ENCODE data around the gene KISS1R.

KISS1R gene

DNA sequence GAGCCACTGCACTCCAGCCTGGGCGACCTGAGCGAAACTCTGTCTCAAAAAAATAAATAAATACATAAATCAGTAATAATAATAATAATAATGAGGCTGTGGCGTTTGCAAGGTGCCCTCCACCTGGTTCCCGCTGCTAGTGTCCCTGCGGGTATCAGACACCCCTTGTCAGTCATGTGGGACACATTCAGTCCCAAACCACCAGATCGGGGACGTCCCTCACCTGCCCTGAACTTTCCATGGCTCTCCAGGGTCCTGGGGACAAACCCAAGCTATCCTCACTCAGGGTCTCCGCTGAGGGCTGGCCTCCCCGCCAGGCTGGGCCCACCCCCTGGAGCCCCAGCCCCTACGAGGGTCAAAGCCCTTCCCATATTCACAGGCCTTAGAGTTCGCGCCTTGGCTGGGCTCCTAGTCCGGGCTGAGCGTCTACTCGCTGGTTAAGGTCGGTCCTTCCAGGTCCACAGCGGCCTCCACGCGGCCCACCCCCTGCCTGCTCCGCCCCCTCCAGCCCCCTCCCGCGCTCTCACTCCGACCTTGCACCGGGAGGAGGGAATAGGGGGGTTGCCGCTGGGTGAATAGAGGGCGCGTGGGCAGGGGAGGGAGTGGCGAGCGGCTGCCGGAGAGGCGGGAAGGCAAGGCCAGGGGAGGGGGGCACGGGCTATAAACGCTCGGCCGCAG lies 349 bp upstream of the KISS1R start:
- TF ChIP-seq, protein P1, sequence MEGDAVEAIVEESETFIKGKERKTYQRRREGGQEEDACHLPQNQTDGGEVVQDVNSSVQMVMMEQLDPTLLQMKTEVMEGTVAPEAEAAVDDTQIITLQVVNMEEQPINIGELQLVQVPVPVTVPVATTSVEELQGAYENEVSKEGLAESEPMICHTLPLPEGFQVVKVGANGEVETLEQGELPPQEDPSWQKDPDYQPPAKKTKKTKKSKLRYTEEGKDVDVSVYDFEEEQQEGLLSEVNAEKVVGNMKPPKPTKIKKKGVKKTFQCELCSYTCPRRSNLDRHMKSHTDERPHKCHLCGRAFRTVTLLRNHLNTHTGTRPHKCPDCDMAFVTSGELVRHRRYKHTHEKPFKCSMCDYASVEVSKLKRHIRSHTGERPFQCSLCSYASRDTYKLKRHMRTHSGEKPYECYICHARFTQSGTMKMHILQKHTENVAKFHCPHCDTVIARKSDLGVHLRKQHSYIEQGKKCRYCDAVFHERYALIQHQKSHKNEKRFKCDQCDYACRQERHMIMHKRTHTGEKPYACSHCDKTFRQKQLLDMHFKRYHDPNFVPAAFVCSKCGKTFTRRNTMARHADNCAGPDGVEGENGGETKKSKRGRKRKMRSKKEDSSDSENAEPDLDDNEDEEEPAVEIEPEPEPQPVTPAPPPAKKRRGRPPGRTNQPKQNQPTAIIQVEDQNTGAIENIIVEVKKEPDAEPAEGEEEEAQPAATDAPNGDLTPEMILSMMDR (IDR thresholded peaks at IDR 0.05; ENCODE audit: low read length): no peak
- TF ChIP-seq EZH2phosphoT487 (IDR thresholded peaks at IDR 0.05; ENCODE audit: low read length): no peak
- no peak for TF ChIP-seq EZH2 (optimal IDR thresholded peaks at IDR 0.05; ENCODE audit: low read depth, low read length)
- Histone ChIP-seq H2AFZ (ENCODE audit: low read length) (no peak overlapping the region), H3K9ac (ENCODE audit: low read length) (no peak overlapping the region), H4K20me1 (ENCODE audit: insufficient read depth, low read length) (no peaks in the 10 kb centered on the region), H3K4me2 (ENCODE audit: low read depth, low read length) (no peak overlapping the region), H3K27me3 (replicated peaks; ENCODE audit: insufficient read depth, low read length) (peaks cover 46% of the 10 kb centered on the region), H3K36me3 (replicated peaks; ENCODE audit: insufficient read depth, low read length) (no peaks in the 10 kb centered on the region), H3K9me2 (replicated peaks; ENCODE audit: insufficient read depth, low read length) (no peaks in the 10 kb centered on the region), H3F3A (ENCODE audit: insufficient read depth, low read length) (no peaks in the 10 kb centered on the region), H3K27ac (ENCODE audit: low read length) (no peak overlapping the region), H3K79me2 (ENCODE audit: low read length) (peaks cover 10% of the 10 kb centered on the region), H3K4me3 (ENCODE audit: low read length) (no peak overlapping the region), H3K4me1 (ENCODE audit: low read length) (no peaks in the 10 kb centered on the region), H3K9me3 (replicated peaks; ENCODE audit: insufficient read depth, low read length) (no peaks in the 10 kb centered on the region)
- no peak for DNase-seq

DNA sequence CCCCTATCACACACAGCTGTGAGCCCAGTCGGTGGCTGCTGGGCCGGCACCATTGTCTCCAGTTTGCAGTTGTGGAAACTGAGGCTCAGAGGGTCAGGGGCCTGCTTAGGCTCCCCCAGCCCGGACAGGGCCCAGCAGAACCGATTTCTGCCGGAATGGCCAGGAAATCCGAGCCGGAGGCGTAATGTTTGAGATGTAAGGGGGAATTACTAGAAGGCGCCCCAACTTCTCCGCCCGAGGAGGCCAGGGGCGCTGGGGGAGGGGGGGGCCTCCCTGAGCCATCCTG lies 962 bp downstream of the KISS1R start:
- no peak for DNase-seq
- TF ChIP-seq EZH2phosphoT487 (IDR thresholded peaks at IDR 0.05; ENCODE audit: low read length): no peak
- TF ChIP-seq, protein P1 (IDR thresholded peaks at IDR 0.05; ENCODE audit: low read length): no peak
- no peak for TF ChIP-seq EZH2 (optimal IDR thresholded peaks at IDR 0.05; ENCODE audit: low read depth, low read length)
- Histone ChIP-seq H3K4me1 (ENCODE audit: low read length) (no peaks in the 10 kb centered on the region), H3K4me3 (ENCODE audit: low read length) (no peak overlapping the region), H3K9me3 (replicated peaks; ENCODE audit: insufficient read depth, low read length) (no peaks in the 10 kb centered on the region), H3K36me3 (replicated peaks; ENCODE audit: insufficient read depth, low read length) (no peaks in the 10 kb centered on the region), H3K9ac (ENCODE audit: low read length) (no peak overlapping the region), H3K9me2 (replicated peaks; ENCODE audit: insufficient read depth, low read length) (no peaks in the 10 kb centered on the region), H3K79me2 (ENCODE audit: low read length) (0 out of 2 replicates have a peak, but pooled peaks cover 3% of the 10 kb centered on the region), H2AFZ (ENCODE audit: low read length) (no peak overlapping the region), H4K20me1 (ENCODE audit: insufficient read depth, low read length) (no peaks in the 10 kb centered on the region), H3K27ac (ENCODE audit: low read length) (no peak overlapping the region), H3K27me3 (replicated peaks; ENCODE audit: insufficient read depth, low read length) (peaks cover 46% of the 10 kb centered on the region), H3K4me2 (ENCODE audit: low read depth, low read length) (no peak overlapping the region), H3F3A (ENCODE audit: insufficient read depth, low read length) (no peaks in the 10 kb centered on the region)

DNA sequence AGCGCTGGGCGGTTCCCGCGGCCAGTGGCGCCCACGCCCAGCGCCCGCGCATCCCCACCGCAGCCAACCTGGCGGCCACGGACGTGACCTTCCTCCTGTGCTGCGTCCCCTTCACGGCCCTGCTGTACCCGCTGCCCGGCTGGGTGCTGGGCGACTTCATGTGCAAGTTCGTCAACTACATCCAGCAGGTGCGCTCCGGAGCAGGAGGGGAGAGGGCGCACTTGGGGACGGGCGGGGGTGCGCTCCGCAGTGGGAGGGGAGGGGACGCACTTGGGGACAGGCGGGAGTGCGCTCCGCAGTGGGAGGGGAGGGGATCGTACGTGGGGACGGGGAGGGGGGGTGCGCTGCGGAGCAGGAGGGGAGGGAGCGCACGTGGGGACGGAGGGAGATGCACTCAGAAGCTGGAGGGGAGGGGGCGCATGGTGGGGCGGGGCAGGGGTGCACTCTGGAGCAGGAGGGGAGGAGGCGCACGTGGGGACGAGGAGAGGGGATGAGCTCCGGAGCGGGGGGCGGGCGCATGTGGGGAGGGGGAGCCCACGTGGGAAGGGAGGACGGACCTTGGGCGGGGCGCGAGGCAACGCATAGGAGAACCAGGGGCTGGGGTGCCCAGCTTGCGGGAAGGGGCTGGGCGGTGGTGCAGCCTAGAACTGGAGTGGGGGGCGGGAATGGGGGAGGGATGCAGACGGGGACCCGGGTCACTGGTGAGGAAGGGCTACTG lies 1.5 kb downstream of the KISS1R start:
- H3K9me3 ChIP-seq (replicated peaks; ENCODE audit: insufficient read depth, low read length): no peaks in the 10 kb centered on the region
- TF ChIP-seq EZH2phosphoT487 (IDR thresholded peaks at IDR 0.05; ENCODE audit: low read length) (no peak), EZH2 (optimal IDR thresholded peaks at IDR 0.05; ENCODE audit: low read depth, low read length) (no peak)
- TF ChIP-seq, protein P1 (IDR thresholded peaks at IDR 0.05; ENCODE audit: low read length): no peak
- no peaks in the 10 kb centered on the region; the same call in 1 of the 2 replicates for H3F3A ChIP-seq (ENCODE audit: insufficient read depth, low read length)
- no peaks in the 10 kb centered on the region for H3K36me3 ChIP-seq (replicated peaks; ENCODE audit: insufficient read depth, low read length)
- no peaks in the 10 kb centered on the region for H3K9me2 ChIP-seq (replicated peaks; ENCODE audit: insufficient read depth, low read length)
- no peaks in the 10 kb centered on the region for H3K79me2 ChIP-seq (ENCODE audit: low read length)
- DNase-seq: no peak
- no peak overlapping the region for H3K9ac ChIP-seq (ENCODE audit: low read length)
- H3K4me2 ChIP-seq (ENCODE audit: low read depth, low read length): no peak overlapping the region
- no peaks in the 10 kb centered on the region for H3K4me1 ChIP-seq (ENCODE audit: low read length)
- no peak overlapping the region for H3K4me3 ChIP-seq (ENCODE audit: low read length)
- no peak overlapping the region for H3K27ac ChIP-seq (ENCODE audit: low read length)
- no peak overlapping the region for H2AFZ ChIP-seq (ENCODE audit: low read length)
- H3K27me3 ChIP-seq (replicated peaks; ENCODE audit: insufficient read depth, low read length): peaks cover 46% of the 10 kb centered on the region
- H4K20me1 ChIP-seq (ENCODE audit: insufficient read depth, low read length): no peaks in the 10 kb centered on the region
